Trophoblast cell (in vitro differentiated cells and primary cell): ENCODE data around the gene ALLC.

ENCODE experiments used
- DNase-seq, 2 donors: peaks; one replicate each; pipeline ENCODE4 v3.0.0-alpha.2; 2016
- H2AFZ ChIP-seq: 2 replicates; pipeline ENCODE4 v1.6.1; 2013; ENCODE audit warnings: low read length, moderate library complexity, mild to moderate bottlenecking; ENCODE audit not compliant: insufficient read depth, poor library complexity
- H2AK5ac ChIP-seq: 2 replicates; pipeline ENCODE4 v1.6.1; 2013; ENCODE audit warnings: mild to moderate bottlenecking, low read length
- H2BK120ac ChIP-seq: 2 replicates; pipeline ENCODE4 v1.6.1; 2013; ENCODE audit warnings: low read length, mild to moderate bottlenecking, moderate library complexity; ENCODE audit not compliant: insufficient read depth, poor library complexity
- H2BK12ac ChIP-seq: 2 replicates; pipeline ENCODE4 v1.6.1; 2013; ENCODE audit warnings: mild to moderate bottlenecking, low read length, moderate library complexity
- H2BK5ac ChIP-seq: 2 replicates; pipeline ENCODE4 v1.6.1; 2013; ENCODE audit warnings: low read length, low read depth, moderate library complexity, mild to moderate bottlenecking; ENCODE audit not compliant: poor library complexity
- H3K14ac ChIP-seq: 2 replicates; pipeline ENCODE4 v1.6.1; 2013; ENCODE audit warnings: mild to moderate bottlenecking, low read length
- H3K18ac ChIP-seq: 2 replicates; pipeline ENCODE4 v1.6.1; 2013; ENCODE audit warnings: mild to moderate bottlenecking, low read length
- H3K23ac ChIP-seq: 2 replicates; pipeline ENCODE4 v1.6.1; 2013; ENCODE audit warnings: low read length
- H3K27ac ChIP-seq: 2 replicates; pipeline ENCODE4 v1.5.1; 2013; ENCODE audit warnings: low read depth, mild to moderate bottlenecking, inconsistent platforms, low read length, moderate library complexity
- H3K27me3 ChIP-seq: 2 replicates; pipeline ENCODE4 v1.6.1; 2013; ENCODE audit warnings: inconsistent platforms, mild to moderate bottlenecking, low read length, moderate library complexity; ENCODE audit not compliant: insufficient read depth
- H3K36me3 ChIP-seq, 2 experiments: 1 replicate in 1 of 2; 2 replicates in 1 of 2; pipeline ENCODE4 v1.6.1; 2013; ENCODE audit warnings: low read length in 2 of 2, mild to moderate bottlenecking in 2 of 2, moderate library complexity in 1 of 2; ENCODE audit not compliant: insufficient read depth in 2 of 2, control insufficient read depth in 1 of 2
- H3K4ac ChIP-seq: 2 replicates; pipeline ENCODE4 v1.6.1; 2013; ENCODE audit warnings: low read depth, mild to moderate bottlenecking, low read length, moderate library complexity
- H3K4me1 ChIP-seq, 2 experiments: 1 replicate in 1 of 2; 2 replicates in 1 of 2; pipeline ENCODE4 v1.6.1; 2013; ENCODE audit warnings: low read length in 2 of 2, mild to moderate bottlenecking in 2 of 2, moderate library complexity in 1 of 2; ENCODE audit not compliant: insufficient read depth in 2 of 2, control insufficient read depth in 1 of 2
- H3K4me2 ChIP-seq: 2 replicates; pipeline ENCODE4 v1.6.1; 2013; ENCODE audit warnings: inconsistent platforms, mild to moderate bottlenecking, low read length, moderate library complexity
- H3K4me3 ChIP-seq: 2 replicates; pipeline ENCODE4 v1.5.1; 2013; ENCODE audit warnings: mild to moderate bottlenecking, low read depth, low read length, inconsistent platforms
- H3K79me1 ChIP-seq: one replicate; pipeline ENCODE4 v1.6.1; 2013; ENCODE audit warnings: low read length
- H3K79me2 ChIP-seq: 2 replicates; pipeline ENCODE4 v1.6.1; 2013; ENCODE audit warnings: low read length, mild to moderate bottlenecking; ENCODE audit not compliant: control insufficient read depth, insufficient read depth, poor library complexity
- H3K9ac ChIP-seq: 2 replicates; pipeline ENCODE4 v1.6.1; 2013; ENCODE audit warnings: mild to moderate bottlenecking, low read length
- H3K9me3 ChIP-seq: 2 replicates; pipeline ENCODE4 v1.6.1; 2013; ENCODE audit warnings: low read depth, mild to moderate bottlenecking, control low read depth, inconsistent platforms, low read length; ENCODE audit not compliant: insufficient read depth
- H4K12ac ChIP-seq: 2 replicates; pipeline ENCODE4 v1.6.1; 2013; ENCODE audit warnings: low read depth, mild to moderate bottlenecking, low read length, moderate library complexity
- H4K8ac ChIP-seq: 2 replicates; pipeline ENCODE4 v1.6.1; 2013; ENCODE audit warnings: low read depth, mild to moderate bottlenecking, low read length, moderate library complexity
- H4K91ac ChIP-seq: one replicate; pipeline ENCODE4 v1.6.1; 2013; ENCODE audit warnings: low read depth, mild to moderate bottlenecking, low read length, moderate library complexity
- WGBS: extraction: QIAGEN DNeasy Blood & Tissue Kit; methylation state at CpG from one replicate; pipeline ENCODE4 v1.1.7; 2013; ENCODE audit warnings: missing lambda C conversion rate; ENCODE audit not compliant: insufficient read length, insufficient coverage; ENCODE audit errors: extremely low coverage; 5-methylcytosine and 5-hydroxymethylcytosine counted together

ALLC gene

GRCh38 chr2:3742743-3743508 lies 84.9 kb downstream of the ALLC start:
- H3K79me2 ChIP-seq: no peaks in the 10 kb centered on the region
- no CpG with 5 or more reads among the region's 5 CpGs for WGBS

GRCh38 chr2:3743951-3744555 lies 86.1 kb downstream of the ALLC start:
- no peaks in the 10 kb centered on the region for H3K36me3 ChIP-seq
- no peaks in the 10 kb centered on the region for H3K79me1 ChIP-seq
- H3K27me3 ChIP-seq: no peaks in the 10 kb centered on the region
- peaks cover 0 to 3% of the 10 kb centered on the region in 2 experiments for H3K4me1 ChIP-seq
- H2BK5ac ChIP-seq: no peak overlapping the region
- peak overlapping the region; percentile 93 for H3K23ac ChIP-seq
- no peak overlapping the region for H2BK12ac ChIP-seq
- H3K4me2 ChIP-seq: no peak overlapping the region
- DNase-seq: no peak
- no peak overlapping the region for H4K91ac ChIP-seq
- H3K4me3 ChIP-seq: no peak overlapping the region
- H3K4ac ChIP-seq: no peak overlapping the region
- H3K9ac ChIP-seq: no peak overlapping the region
- H3K9me3 ChIP-seq: peaks cover 4% of the 10 kb centered on the region
- H2AFZ ChIP-seq: no peak overlapping the region
- H3K18ac ChIP-seq: no peak overlapping the region
- no peak overlapping the region for H2AK5ac ChIP-seq
- no CpG with 5 or more reads among the region's 12 CpGs for WGBS
- H3K27ac ChIP-seq: no peak overlapping the region
- H4K8ac ChIP-seq: no peak overlapping the region
- H4K12ac ChIP-seq: no peak overlapping the region
- H3K14ac ChIP-seq: no peak overlapping the region
- H2BK120ac ChIP-seq: no peak overlapping the region
- H3K79me2 ChIP-seq: no peaks in the 10 kb centered on the region

More at GRCh38 chr2:3742743-3743508, 84.9 kb downstream of the ALLC start:
- H3K4me1 ChIP-seq: peaks cover 0 to 3% of the 10 kb centered on the region in 2 experiments
- H4K8ac ChIP-seq: no peak overlapping the region
- no peak overlapping the region for H3K4me3 ChIP-seq
- H2AFZ ChIP-seq: no peak overlapping the region
- H3K18ac ChIP-seq: no peak overlapping the region
- no peak overlapping the region for H3K9ac ChIP-seq
- H2BK12ac ChIP-seq: no peak overlapping the region
- no peak overlapping the region for H3K4ac ChIP-seq
- no peaks in the 10 kb centered on the region for H3K79me1 ChIP-seq
- no peaks in the 10 kb centered on the region for H3K27me3 ChIP-seq
- no peak overlapping the region for H3K23ac ChIP-seq
- no peak overlapping the region for H3K27ac ChIP-seq
- no peak overlapping the region for H2AK5ac ChIP-seq
- no peak overlapping the region for H2BK120ac ChIP-seq
- no peak for DNase-seq
- H2BK5ac ChIP-seq: no peak overlapping the region
- peaks cover 4% of the 10 kb centered on the region for H3K9me3 ChIP-seq
- no peak overlapping the region for H3K4me2 ChIP-seq
- H4K12ac ChIP-seq: no peak overlapping the region
- no peak overlapping the region for H4K91ac ChIP-seq
- no peak overlapping the region for H3K14ac ChIP-seq
- no peaks in the 10 kb centered on the region for H3K36me3 ChIP-seq

- no peak overlapping the region for H2BK5ac ChIP-seq
- no peak for DNase-seq
- no peak overlapping the region for H2BK12ac ChIP-seq
- no peak overlapping the region for H3K23ac ChIP-seq
- no peak overlapping the region for H3K27ac ChIP-seq
- H3K9ac ChIP-seq: no peak overlapping the region
- no peaks in the 10 kb centered on the region for H3K36me3 ChIP-seq
- H3K9me3 ChIP-seq: peaks cover 4% of the 10 kb centered on the region
- no peak overlapping the region for H4K12ac ChIP-seq
- no peaks in the 10 kb centered on the region for H3K27me3 ChIP-seq
- no peak overlapping the region for H3K18ac ChIP-seq
- no peak overlapping the region for H2BK120ac ChIP-seq
- no peak overlapping the region for H3K4me2 ChIP-seq
- H3K4me1 ChIP-seq: peaks cover 0 to 3% of the 10 kb centered on the region in 2 experiments
- no peak overlapping the region for H2AK5ac ChIP-seq
- no peaks in the 10 kb centered on the region for H3K79me1 ChIP-seq
- no peak overlapping the region for H2AFZ ChIP-seq
- no peak overlapping the region for H3K14ac ChIP-seq
- no CpG with 5 or more reads among the region's 12 CpGs for WGBS
- no peak overlapping the region for H4K91ac ChIP-seq
- H3K4ac ChIP-seq: no peak overlapping the region
- H4K8ac ChIP-seq: no peak overlapping the region
- H3K79me2 ChIP-seq: no peaks in the 10 kb centered on the region
- peak overlapping the region; percentile 12 for H3K4me3 ChIP-seq
These were observed 87.9 kb downstream of the ALLC start for GRCh38 chr2:3745920-3746319.

GRCh38 chr2:3747032-3747654 lies 89.1 kb downstream of the ALLC start:
- H3K23ac ChIP-seq: no peak overlapping the region
- no peak overlapping the region for H2AFZ ChIP-seq
- DNase-seq: no peak
- no peak overlapping the region for H2AK5ac ChIP-seq
- no peak overlapping the region for H3K27ac ChIP-seq
- no peaks in the 10 kb centered on the region for H3K4me1 ChIP-seq
- WGBS: no CpG with 5 or more reads among the region's 20 CpGs
- H3K14ac ChIP-seq: no peak overlapping the region
- no peak overlapping the region for H2BK120ac ChIP-seq
- H3K4me3 ChIP-seq: no peak overlapping the region
- no peak overlapping the region for H3K9ac ChIP-seq
- no peaks in the 10 kb centered on the region for H3K79me1 ChIP-seq
- H3K27me3 ChIP-seq: no peaks in the 10 kb centered on the region
- H3K18ac ChIP-seq: no peak overlapping the region
- H3K4me2 ChIP-seq: no peak overlapping the region
- no peaks in the 10 kb centered on the region for H3K79me2 ChIP-seq
- no peak overlapping the region for H3K4ac ChIP-seq
- no peak overlapping the region for H4K12ac ChIP-seq
- H2BK5ac ChIP-seq: no peak overlapping the region
- no peak overlapping the region for H4K8ac ChIP-seq
- H2BK12ac ChIP-seq: no peak overlapping the region
- no peak overlapping the region for H4K91ac ChIP-seq
- H3K9me3 ChIP-seq: peaks cover 4% of the 10 kb centered on the region
- H3K36me3 ChIP-seq: no peaks in the 10 kb centered on the region
